A673 (cell line): ENCODE results near the gene TLR9. TPM values are rescaled to one million over a fixed set of nuclear protein-coding genes. Genes with fewer than 3 reads are reported as not detected.

Source experiments
- BruUV-seq: library from RNA; stranded (reverse); fragments of 400-500 nt; replicated peaks from 2 replicates; lab custom pipeline; 2021; lab: Mats Ljungman, UMichigan
- CTCF ChIA-PET: fragments of 300-600 bp; sonication (Branson Sonifier 250); formaldehyde crosslinking; loops from one replicate; lab custom pipeline; 2022; ENCODE audit warnings: antibody characterized with exemption; lab: Charles Lee
- POLR2A ChIA-PET: fragments of 300-600 bp; sonication (Branson Sonifier 250); formaldehyde crosslinking; loops from one replicate; lab custom pipeline; 2022; ENCODE audit warnings: antibody characterized with exemption; ENCODE audit not compliant: low non-redundant PET; lab: Charles Lee
- DNase-seq: peaks from one replicate; pipeline ENCODE4 v3.0.0-alpha.2; 2015; ENCODE audit warnings: low spot score
- H3K27ac ChIP-seq: fragments of 200-600 bp; sonication (generic); 2 replicates; pipeline ENCODE4 v1.5.1; 2016; ENCODE audit warnings: mixed run types, low read depth, mild to moderate bottlenecking, mixed read lengths, antibody characterized with exemption, low read length; ENCODE audit not compliant: poor library complexity, severe bottlenecking
- H3K27me3 ChIP-seq: fragments of 200-600 bp; sonication (generic); replicated peaks from 2 replicates; pipeline ENCODE4 v1.6.1; 2017; ENCODE audit warnings: mixed run types, low read depth, mild to moderate bottlenecking, mixed read lengths, antibody characterized with exemption, low read length; ENCODE audit not compliant: insufficient read depth, poor library complexity
- H3K36me3 ChIP-seq: fragments of 200-600 bp; sonication (generic); 2 replicates; pipeline ENCODE4 v1.6.1; 2016; ENCODE audit warnings: mixed run types, mild to moderate bottlenecking, mixed read lengths, antibody characterized with exemption, low read length; ENCODE audit not compliant: insufficient read depth, poor library complexity, severe bottlenecking
- H3K4me1 ChIP-seq: fragments of 200-600 bp; sonication (generic); 2 replicates; pipeline ENCODE4 v1.6.1; 2017; ENCODE audit warnings: mixed run types, mild to moderate bottlenecking, mixed read lengths, antibody characterized with exemption, low read length; ENCODE audit not compliant: insufficient read depth, poor library complexity, severe bottlenecking
- H3K4me3 ChIP-seq: fragments of 200-600 bp; sonication (generic); 2 replicates; pipeline ENCODE4 v1.5.1; 2016; ENCODE audit warnings: low read depth, mixed run types, mild to moderate bottlenecking, mixed read lengths, low read length; ENCODE audit not compliant: poor library complexity, severe bottlenecking
- H3K9me3 ChIP-seq: fragments of 200-600 bp; sonication (generic); 2 replicates; pipeline ENCODE4 v1.6.1; 2016; ENCODE audit warnings: mixed run types, low read depth, mild to moderate bottlenecking, mixed read lengths, antibody characterized with exemption, low read length; ENCODE audit not compliant: poor library complexity, severe bottlenecking
- CTCF ChIP-seq: fragments of 300-800, 200-600 bp; sonication (generic); conservative IDR thresholded peaks from 2 replicates; pipeline ENCODE4 v1.5.1; 2017; ENCODE audit warnings: low read depth, mild to moderate bottlenecking, antibody characterized with exemption, low read length, moderate library complexity, mixed read lengths
- EZH2 ChIP-seq: fragments of 200-600 bp; sonication (generic); IDR thresholded peaks from 2 replicates; pipeline ENCODE4 v1.6.1; 2017; ENCODE audit warnings: borderline replicate concordance, low read depth, mild to moderate bottlenecking, mixed read lengths, antibody characterized with exemption, low read length; ENCODE audit not compliant: poor library complexity, severe bottlenecking
- intact Hi-C: fragments of 100-400 bp; cut with micrococcal nuclease; formaldehyde crosslinking; loops from one replicate; pipeline ENCODE4 v1.10.0; 2022; ENCODE audit not compliant: unreplicated experiment
- total RNA-seq: library from RNA; stranded (reverse); gene quantifications from 2 replicates; pipeline ENCODE4 v1.2.3, GENCODE V29; 2021

Gene TLR9
- total RNA-seq, 1 experiment from 2014 or later = not detected

GRCh38 chr3:52250122-52250521 lies 24.7 kb upstream of the TLR9 start:
- ChIA-PET POLR2A (no interaction called here), CTCF (no interaction called here)
- TF ChIP-seq EZH2 = no peak
- no peak for TF ChIP-seq CTCF
- Histone ChIP-seq H3K36me3 (peaks cover 11% of the 10 kb centered on the region), H3K27ac (no peak overlapping the region), H3K9me3 (no peaks in the 10 kb centered on the region), H3K4me1 (no peaks in the 10 kb centered on the region), H3K4me3 (no peak overlapping the region), H3K27me3 (no peaks in the 10 kb centered on the region)
- DNase-seq = no peak
- BruUV-seq = no TSS peak
- intact Hi-C loops = no loop called here

GRCh38 chr3:52249683-52250082 lies 24.2 kb upstream of the TLR9 start:
- ChIA-PET CTCF (no interaction called here), POLR2A (no interaction called here)
- Histone ChIP-seq H3K27me3 (no peaks in the 10 kb centered on the region), H3K4me3 (no peak overlapping the region), H3K36me3 (peaks cover 10% of the 10 kb centered on the region), H3K4me1 (no peaks in the 10 kb centered on the region), H3K27ac (no peak overlapping the region), H3K9me3 (no peaks in the 10 kb centered on the region)
- intact Hi-C loops = no loop called here
- BruUV-seq = no TSS peak
- TF ChIP-seq EZH2 (no peak), CTCF (no peak)
- no peak for DNase-seq

GRCh38 chr3:52248816-52249547 lies 23.5 kb upstream of the TLR9 start:
- intact Hi-C loops = no loop called here
- TF ChIP-seq EZH2 (no peak), CTCF (no peak)
- Histone ChIP-seq H3K4me1 (no peaks in the 10 kb centered on the region), H3K9me3 (no peaks in the 10 kb centered on the region), H3K36me3 (peaks cover 6% of the 10 kb centered on the region), H3K27ac (no peak overlapping the region), H3K27me3 (no peaks in the 10 kb centered on the region), H3K4me3 (no peak overlapping the region)
- ChIA-PET POLR2A (interaction anchor here (0.6 kb wide), 1 partner anchor 10 kb away, joined by 3 read pairs; the partner anchor contains the start of gene TWF2), CTCF (no interaction called here)
- peak; percentile 20 for DNase-seq
- BruUV-seq = no TSS peak
